GM19238 (cell line): Measurements from ENCODE around the gene MIS18BP1.
"Not testable (repeated sequence)": the region's sequence is repeated elsewhere in the genome, so short reads cannot be mapped to it uniquely, and the experiment has no call there.

Source experiments
- DNase-seq: peaks from one replicate; pipeline ENCODE4 v3.0.0; 2011; ENCODE audit warnings: low spot score; ENCODE audit not compliant: insufficient read length

The MIS18BP1 gene

DNA sequence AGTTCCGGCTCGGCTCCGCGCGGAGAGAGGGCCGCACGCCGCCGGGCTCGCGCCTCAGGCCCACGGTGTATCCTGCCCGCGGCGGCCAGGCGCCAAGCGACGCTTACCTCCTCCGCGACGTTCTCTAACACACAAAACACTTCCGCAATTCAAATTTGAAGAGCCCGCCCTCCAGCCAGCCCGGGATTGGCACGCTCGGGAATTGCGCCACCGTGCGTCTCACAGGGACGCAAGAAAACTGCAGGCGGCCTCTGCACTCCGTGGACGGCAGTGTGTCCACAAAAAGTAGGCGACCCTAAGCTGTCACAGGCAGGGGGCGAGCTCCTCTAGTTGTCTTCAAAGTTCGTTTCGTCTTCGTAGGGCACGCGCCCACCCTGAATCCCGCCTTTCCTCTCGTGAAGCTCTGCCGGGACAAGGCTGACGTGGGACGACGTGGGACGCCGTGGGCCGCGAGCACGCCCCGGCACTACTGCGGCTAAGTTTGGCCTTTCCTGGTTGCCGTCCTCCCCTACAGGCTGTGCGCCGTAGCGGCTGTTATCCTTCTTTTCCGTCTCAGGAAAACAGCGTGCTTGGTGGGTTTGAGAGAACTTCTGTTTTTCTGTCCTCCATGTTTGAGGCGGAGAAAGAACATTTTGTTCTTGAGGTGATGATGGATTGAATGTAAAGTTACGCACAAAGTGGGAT lies at the start of gene MIS18BP1:
Gene MIS18BP1 (minus strand): TSS at position 133 of the 684 bp plus-strand sequence. CDS start 5,916 bp downstream, outside the sequence.
- DNase-seq = peak; percentile 53

DNA sequence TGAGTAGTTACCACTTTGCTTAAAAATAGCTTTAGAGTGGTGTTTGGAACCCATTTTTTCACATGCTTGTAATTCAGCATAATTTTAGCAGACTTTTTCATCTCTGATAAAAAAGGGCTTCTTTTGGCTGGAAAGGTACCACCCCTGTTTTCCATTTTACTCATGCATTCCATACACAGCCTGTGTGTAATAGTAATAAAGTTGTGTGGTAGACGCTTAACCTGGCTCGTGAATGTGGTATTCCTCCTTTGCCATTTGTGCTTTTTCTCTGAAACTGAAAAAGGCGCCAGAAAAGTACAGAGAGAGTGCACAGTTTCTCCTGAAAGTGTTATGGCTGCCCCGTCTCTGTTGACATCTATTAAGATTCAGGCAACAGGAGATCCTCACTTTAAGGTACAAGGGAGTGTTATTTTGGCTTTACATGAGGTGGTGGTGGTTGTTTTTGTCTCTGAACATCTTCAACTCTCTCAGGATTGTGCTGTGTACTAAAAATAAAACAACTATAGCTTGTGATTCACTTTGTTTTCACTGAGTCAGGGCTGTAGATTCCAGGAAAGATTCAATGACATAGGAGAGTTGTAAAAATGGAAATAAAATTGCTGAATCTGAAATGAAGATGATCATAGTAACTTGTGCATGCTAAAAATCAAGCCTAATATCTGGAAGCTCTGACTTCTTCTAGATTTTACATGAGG lies 45.6 kb upstream of the MIS18BP1 start:
- DNase-seq = no peak

DNA sequence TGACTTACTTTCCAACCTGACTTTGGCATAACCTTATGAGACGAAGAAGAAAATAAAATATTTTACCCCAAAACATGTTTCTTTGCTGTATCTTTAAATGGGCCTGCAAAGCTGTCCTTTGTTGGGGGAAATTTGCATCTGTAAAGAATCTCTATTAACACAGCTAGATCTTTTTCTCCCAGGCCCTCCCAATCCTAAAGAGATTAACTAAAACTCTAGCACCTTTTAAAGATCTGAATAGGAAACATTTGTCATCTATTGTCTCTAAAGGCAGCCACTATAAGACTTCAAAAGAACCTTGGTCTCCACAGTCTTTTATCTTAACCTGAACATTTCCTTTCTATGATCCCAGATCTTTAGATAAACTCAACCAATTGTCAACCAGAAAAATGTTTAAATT lies 41.8 kb upstream of the MIS18BP1 start:
- not testable (repeated sequence) for DNase-seq

DNA sequence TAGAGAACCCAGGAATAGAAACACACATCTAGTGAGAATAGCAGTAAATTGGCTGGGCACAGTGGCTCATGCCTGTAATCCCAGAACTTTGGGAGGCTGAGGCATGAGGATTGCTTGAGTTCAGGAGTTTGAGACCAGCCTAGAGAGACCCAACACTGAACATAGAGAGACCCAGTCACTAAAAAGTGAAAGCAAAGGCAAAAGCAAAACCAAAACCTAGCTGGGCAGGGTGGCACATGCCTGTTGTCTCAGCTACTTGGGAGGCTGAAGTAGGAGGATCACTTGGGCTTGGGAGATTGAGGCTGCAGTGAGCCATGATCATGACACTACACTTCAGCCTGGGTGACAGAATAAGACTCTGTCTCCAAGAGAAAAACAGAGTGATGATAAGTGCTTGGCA lies 37.5 kb upstream of the MIS18BP1 start:
- no peak for DNase-seq

DNA sequence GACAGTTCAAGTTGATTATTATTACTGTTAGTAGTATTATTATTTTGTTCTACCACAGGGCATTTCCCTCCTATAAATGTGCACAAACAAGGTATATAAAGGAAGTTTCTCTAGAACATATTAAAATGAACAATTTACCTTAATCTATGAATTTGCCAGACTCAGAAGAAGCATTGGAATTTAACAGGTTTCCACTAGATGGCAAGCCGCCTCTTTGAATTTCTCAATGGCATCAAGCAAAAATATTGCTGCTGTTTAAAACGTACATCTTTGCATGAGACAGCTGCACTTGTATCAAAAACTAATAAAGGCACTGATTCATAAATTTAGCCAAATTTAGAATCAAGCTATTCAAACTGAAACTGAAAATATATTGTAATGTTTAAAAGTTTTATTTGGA lies 34.6 kb upstream of the MIS18BP1 start:
- no peak for DNase-seq

DNA sequence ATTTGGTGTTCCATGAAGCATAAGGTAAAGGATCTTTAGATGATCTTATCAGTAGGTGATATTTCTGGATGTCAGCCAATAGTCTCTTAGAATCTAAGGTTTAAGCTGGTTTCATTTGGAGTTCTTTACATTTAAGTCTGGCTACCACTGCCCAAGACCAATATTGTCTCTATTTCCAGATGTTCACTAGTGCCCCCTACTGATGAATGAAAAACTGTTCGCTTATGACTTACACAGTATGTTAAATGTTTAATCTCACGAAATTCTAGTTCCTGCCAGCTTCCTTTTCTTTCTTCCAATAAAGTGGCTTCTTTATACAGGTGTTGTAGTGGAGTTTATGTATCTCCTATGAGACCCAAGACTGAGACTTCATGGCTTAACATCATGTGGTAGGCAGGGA lies 31.8 kb upstream of the MIS18BP1 start:
- no peak for DNase-seq

DNA sequence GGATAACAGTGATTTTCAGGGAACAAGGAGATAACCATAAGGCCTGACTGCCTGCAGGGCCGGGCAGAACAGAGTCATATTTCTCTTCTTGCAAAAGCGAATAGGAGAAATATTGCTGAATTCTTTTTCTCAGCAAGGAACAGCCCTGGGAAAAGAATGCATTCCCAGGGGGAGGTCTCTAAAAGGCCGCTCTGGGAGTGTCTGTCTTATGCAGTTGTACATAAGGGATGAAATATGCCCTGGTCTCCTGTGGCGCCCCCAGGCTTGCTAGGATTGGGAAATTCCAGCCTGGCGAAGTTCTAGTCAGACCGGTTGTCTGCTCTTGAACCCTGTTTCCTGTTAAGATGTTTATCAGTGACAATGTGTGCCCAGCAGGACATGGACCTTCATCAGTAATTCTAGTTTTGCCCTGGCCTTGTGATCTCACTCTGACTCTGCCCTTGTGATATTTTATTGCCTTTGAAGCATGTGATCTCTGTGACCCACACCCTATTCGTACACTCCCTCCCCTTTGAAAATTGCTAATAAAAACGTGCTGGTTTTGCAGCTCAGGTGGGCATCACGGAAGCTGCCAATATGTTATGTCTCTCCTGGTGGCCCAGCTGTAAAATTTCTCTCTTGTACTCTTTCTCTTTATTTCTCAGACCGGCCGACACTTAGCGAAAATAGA lies 28.9 kb upstream of the MIS18BP1 start:
- DNase-seq = not testable (repeated sequence)

DNA sequence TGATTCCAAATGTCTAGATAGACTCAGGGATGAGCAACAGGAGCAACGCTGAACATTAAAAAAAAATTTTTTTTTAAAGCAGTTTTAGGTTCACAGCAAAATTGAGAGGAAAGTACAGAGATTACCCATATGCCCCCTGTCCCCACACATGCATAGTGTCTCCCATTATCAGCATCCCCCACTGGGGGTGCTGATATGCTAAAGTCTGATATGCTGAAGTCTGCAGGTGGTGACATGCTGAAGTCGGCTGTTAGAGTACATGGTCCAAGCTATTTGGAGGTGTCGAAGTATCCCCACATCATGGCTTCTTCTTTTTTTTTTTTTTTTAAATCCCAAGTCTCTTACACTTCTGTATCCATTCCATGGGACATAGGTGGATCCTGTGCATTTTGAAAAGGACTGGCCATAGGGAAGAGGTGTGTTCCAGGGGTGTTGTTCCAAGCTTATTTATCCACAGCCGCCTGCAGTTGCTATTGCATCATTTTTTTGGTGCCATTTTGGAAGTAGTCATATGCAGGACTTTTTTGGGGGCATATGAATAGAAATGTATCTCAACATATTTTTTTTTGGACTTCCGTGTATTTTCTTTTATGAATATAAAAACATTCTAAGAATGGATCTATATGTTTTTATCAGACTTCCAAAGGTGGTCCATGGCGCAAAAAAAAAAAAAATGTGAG lies 19.0 kb upstream of the MIS18BP1 start:
- DNase-seq = no peak

DNA sequence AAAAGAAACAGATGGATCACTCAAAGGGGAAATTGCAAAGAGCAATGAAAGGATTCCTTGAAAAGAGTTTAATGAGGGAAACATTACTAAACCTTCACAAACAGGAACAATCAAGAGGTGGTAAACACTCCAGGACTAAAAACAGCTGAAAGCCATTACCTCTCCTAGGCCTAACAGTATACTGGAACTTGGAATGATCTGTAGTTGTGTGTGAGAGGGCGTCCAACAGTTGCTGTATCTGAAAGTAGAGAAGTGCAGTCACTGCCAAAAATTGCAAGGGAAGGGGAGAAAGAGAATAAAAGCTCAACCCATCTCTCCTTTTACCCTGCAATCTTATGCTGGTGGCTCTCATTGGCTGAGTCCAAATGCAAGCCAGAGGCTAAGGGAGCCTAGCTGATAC lies 17.0 kb upstream of the MIS18BP1 start:
- no peak for DNase-seq

DNA sequence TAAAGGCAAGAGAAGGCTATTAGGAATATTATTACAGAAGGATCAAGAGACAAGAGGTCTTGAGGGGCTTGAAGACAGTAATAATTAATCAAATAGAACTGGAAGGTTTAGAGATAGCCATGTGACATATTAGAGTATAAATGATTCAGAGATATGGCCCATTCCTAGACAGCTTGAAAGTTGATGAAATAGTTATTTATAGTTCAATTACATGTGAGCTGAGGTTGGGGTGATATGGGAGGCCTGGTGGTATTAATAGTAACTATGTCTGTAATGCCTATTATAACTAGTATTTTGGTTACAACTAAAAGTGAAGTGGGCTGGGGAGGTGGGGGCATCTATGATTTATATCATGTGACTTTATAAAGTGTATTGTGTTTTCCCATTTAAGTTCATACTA lies 14.1 kb upstream of the MIS18BP1 start:
- no peak for DNase-seq

DNA sequence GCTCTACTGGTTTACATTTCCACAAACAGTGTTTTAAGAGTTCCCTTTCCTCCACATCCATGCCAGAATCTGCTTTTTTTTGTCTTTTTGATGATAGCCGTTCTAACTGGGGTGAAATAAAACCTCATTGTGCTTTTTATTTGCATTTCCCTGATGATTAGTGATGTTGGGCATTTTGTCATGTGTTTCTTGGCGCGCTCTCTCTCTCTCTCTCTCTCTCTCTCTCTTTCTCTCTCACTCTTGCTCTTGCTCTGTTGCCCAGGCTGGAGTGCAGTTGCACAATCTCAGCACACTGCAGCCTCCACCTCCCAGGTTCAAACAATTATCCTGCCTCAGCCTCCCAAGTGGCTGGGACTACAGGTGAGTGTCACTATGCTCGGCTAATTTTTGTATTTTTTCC lies 9.6 kb upstream of the MIS18BP1 start:
- DNase-seq = no peak

DNA sequence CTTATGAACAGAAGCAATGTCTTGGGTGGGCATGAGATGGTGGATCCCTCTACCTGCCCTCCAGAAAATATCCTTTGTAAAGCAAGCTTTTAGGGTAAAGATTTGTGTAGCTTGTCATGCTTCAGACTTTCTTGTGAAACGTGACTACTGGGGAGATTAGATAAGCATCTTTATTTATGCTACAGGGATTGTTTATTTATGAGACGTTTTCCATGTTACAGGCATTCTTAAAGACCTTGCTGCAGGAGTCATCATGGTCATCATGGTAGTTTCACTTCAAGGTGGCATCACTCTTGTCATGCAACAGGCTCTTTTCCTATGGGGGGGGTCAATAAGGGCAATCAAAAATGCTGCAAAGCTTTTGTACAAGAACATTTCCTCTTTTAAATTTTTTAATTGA lies 8.2 kb upstream of the MIS18BP1 start:
- no peak for DNase-seq

DNA sequence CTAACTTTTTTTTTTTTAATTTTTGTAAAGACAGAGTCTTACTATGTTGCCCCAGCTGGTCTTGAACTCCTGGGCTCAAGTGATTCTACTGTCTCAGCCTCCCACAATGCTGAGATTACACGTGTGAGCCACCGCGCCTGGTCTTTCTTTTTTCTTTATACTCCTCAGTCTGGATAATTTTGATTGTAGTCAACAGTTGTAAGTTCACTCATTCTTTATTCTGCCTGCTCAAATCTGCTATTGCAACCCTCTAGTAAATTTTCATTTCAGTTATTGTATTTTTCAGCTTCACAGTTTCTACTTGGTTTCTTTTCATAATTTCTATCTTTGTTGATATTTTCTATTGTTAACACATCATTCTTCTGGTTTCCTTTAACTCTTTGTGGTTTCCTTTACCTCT lies 5.8 kb upstream of the MIS18BP1 start:
- no peak for DNase-seq

DNA sequence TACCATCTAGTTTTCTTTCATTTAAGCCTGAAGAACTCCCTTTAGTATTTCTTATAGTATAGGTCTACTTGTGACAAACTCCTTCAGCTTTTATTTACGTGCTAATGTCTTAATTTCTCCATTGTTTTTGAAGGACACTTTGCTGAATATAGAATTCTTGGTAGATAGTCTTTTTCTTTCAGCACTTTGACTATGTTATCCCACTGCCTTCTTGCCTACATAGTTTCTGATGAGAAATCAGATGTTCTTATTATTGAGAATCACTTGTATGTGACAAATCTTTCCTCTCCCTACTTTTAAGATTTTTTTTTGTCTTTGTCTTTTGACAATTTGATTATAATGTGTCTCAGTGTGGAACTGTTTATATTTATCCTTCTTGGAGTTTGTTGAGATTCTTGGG lies 5.1 kb upstream of the MIS18BP1 start:
- no peak for DNase-seq

DNA sequence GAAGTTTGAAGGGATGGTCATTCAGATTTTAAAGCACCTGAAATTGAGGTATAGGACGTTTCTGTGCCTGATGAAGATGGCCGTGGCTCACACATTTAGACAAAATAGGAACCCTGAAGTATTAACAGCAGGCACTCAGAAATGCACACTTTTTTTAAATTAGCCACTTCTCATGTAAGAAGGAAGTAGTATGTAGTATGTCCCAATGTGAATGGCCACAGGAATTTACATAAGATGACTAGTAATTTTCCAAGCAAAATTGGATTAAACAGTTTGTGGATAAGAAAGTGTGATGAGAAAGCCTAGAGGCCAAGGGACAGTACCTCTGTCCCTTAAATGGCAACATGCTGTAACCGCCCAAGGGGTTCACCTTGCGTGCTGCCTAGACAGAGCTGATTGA lies 1.8 kb upstream of the MIS18BP1 start:
- no peak for DNase-seq

DNA sequence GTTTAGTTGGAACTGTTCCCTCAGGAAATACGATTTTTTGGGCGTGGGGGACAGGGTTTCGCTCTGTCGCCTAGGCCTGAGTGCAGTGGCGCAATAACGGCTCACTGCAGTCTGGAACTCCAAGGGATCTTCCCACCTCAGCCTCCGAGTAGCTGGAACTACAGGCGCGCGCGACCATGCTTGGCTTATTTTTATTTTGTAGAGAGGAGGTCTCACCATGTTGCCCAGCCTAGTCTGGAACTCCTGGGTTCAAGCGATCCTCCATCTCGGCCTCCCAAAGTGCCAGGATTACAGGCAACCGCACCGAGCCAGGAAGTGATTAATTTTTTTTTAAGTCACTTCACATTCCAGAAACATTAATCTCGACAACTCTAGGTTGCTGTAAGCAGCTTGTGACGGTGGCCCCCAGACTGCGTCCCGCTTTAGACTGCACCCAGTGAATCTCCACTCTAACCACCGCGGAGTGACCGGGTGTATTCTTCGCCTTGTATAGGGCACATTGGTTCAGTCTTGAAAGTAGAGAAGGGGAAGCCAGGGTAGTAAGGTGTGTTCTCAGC lies 830 bp upstream of the MIS18BP1 start:
- DNase-seq = no peak

DNA sequence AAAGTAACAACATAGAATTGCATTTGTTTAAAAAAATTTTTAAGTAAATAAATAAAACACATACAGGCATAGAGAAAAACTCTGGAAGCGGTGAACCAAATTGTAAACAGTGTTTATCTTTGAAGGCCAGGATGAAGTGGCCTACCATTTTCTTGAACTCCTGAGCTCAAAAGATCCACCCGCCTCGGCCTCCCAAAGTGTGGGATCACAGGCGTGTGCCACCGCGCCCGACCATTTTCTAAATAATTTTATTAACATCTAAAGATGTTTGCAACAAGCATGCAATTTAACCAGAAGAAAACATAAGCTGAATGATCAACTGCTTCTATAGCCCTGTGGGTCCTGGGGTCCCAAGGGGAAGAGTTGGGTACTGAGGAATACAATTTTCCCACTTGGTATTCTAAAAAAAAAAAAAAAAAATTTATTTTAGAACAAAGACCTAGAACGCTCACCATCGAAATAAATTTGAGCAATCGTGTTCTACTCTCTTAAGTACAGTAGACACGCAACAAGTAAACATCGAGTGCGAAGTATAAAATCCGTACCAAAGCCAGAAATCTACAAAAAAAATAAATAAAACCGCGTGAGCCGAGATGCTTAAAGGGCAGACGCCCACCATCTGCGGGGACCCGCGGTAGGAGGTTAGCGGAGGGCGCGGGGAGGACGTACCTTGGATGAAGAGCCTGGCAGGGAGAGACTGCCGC lies 484 bp downstream of the MIS18BP1 start:
- no peak for DNase-seq

DNA sequence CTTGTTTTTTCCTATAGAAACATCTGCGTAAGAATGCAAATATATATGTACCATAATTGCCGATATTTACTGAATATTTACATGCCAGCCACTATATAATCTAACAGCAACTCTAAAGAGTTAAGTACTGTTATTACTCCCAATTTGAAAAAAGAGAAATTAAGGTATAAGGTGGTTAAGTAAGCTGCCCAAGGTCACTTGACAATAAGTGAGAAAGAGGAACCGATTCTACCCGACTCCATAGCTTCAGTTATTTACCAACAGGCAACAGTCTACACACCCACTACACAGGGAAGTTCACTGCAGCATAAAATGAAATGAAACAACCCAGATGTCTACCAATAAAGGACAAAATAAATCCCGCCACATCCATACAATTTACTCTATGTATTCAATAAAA lies 1.1 kb downstream of the MIS18BP1 start:
- peak; percentile 25 for DNase-seq

DNA sequence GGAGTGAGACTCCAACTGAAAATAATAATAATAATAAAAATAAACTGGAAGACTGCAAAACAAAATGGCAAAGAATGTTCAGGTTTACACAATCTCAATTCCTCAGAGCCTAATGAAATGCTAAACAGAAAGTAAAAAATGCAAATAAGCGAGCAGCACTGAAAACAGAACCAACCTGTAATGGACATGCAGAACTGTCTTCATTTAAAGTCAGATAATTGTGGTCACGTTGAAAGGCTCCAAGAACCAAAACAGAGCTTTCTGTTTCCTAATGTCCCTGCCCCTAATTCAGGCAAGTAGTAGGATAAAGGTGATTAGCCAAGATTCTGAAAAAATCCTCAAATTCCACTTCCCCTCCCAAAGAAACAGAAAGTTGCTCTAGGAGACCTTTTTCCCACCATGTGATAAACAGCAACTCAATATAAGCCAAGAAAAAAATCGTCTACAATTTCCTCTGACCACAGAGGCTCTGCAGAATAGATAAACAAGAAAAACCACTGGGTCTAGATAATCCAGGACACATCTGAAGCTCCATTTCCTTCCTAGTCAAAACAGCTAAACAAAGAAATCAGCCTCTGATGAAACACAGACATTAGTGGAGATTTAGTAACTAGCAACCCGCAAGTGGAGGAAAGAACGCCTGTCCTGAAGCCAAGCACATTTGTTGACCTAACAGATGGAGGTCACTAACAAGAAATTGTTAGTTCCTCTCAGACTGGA lies 3.0 kb downstream of the MIS18BP1 start:
- DNase-seq = no peak

DNA sequence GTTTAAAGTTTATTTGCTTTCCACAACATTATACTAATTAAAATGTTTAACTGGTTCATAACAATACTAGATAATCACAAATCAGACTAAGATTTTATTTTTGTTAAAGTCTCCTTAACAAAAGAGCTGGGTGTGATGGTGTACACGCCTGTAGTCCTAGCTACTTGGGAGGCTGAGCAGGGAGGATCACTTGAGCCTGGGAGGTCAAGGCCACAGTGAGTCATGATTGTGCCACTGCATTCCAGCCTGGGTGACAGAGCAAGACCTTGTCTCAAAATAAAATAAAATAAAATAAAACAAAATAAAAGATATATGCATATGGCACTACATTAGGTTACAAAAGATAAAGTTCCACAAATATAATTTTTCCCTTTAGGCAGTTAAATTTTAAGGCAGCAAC lies 5.6 kb downstream of the MIS18BP1 start:
- DNase-seq = no peak
